ENCODE measurements around the gene ZFAND3. TPM values are rescaled to one million over a fixed set of nuclear protein-coding genes. Genes with fewer than 3 reads are reported as not detected.

ZFAND3 gene
- polyA plus RNA-seq, 1 of the 3 experiments (the other 2 are of a cell fraction): 16.7 TPM

DNA sequence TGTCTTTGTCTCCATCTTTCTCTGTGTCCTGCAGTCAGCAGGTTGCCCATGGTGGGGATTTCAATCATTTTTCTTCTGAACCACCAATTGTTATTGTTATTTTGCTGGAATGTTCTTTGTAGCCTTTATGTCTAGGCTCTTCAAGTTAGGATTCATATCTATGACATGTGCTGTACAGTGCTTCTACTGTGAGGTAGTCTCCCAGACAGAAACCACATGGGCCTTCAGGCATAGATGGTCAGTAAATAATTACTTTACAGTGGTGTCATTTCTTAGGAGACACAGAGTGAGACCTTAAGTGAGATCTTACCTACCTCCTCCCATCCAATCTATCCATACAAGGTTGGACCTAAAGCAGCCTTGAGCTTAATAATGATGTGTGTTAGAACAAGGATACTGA lies 265.5 kb downstream of the ZFAND3 start:
- peaks cover 3% of the 10 kb centered on the region for H3F3A ChIP-seq (replicated peaks; ENCODE audit: insufficient read depth)
- H3K9ac ChIP-seq: no peak overlapping the region
- CTCF ChIA-PET: interaction anchor here (0.6 to 1.3 kb wide), 3 partner anchors 14 to 195 kb away, joined by 3 to 4 read pairs (median 4); no protein-coding TSS in a partner anchor
- H3K27me3 ChIP-seq (ENCODE audit: insufficient read depth): no peaks in the 10 kb centered on the region
- TF ChIP-seq CHD2 (IDR thresholded peaks at IDR 0.05; ENCODE audit: low read length, partially characterized antibody) (no peak), JUND (IDR thresholded peaks at IDR 0.05) (no peak)
- TF ChIP-seq, protein P1, sequence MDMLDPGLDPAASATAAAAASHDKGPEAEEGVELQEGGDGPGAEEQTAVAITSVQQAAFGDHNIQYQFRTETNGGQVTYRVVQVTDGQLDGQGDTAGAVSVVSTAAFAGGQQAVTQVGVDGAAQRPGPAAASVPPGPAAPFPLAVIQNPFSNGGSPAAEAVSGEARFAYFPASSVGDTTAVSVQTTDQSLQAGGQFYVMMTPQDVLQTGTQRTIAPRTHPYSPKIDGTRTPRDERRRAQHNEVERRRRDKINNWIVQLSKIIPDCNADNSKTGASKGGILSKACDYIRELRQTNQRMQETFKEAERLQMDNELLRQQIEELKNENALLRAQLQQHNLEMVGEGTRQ (IDR thresholded peaks at IDR 0.05; ENCODE audit: borderline replicate concordance, low read depth, low read length): no peak
- H3K4me2 ChIP-seq: no peak overlapping the region
- peaks cover 20% of the 10 kb centered on the region; the same call in 1 of the 2 replicates for H3K79me2 ChIP-seq (ENCODE audit: insufficient read depth)
- POLR2A ChIA-PET: no interaction called here
- no peak overlapping the region for H3K27ac ChIP-seq (ENCODE audit: low read depth in 2 of 2, low read length in 1 of 2)
- H3K9me3 ChIP-seq: no peaks in the 10 kb centered on the region
- no peak overlapping the region for H2AFZ ChIP-seq (ENCODE audit: low read depth)
- peaks cover 32% of the 10 kb centered on the region in 2 experiments for H3K36me3 ChIP-seq (replicated peaks in 1 of 2; ENCODE audit: control insufficient read depth in 1 of 2, insufficient read depth in 2 of 2, low read length in 1 of 2)
- no peak for DNase-seq
- no peaks in the 10 kb centered on the region for H3K9me2 ChIP-seq
- no peak overlapping the region for H3K4me3 ChIP-seq (ENCODE audit: low read depth in 2 of 2, low read length in 1 of 2)
- peaks cover 20% of the 10 kb centered on the region for H4K20me1 ChIP-seq (ENCODE audit: insufficient read depth)
- peaks cover 0 to 2% of the 10 kb centered on the region in 2 experiments; a peak in 1 of 4 replicates for H3K4me1 ChIP-seq (ENCODE audit: control insufficient read depth in 1 of 2, insufficient read depth in 2 of 2, low read depth in 1 of 2, low read length in 1 of 2)

GRCh38 chr6:38086346-38086745 lies 266.8 kb downstream of the ZFAND3 start:
- no peak overlapping the region for H3K9ac ChIP-seq
- no peak overlapping the region for H3K4me2 ChIP-seq
- WGBS (ENCODE audit: low lambda C conversion rate): 58% methylated on average over 2 of the region's 2 CpGs
- peaks cover 20% of the 10 kb centered on the region for H4K20me1 ChIP-seq (ENCODE audit: insufficient read depth)
- H3K27ac ChIP-seq (ENCODE audit: low read depth in 2 of 2, low read length in 1 of 2): no peak overlapping the region
- no peak overlapping the region for H3K4me3 ChIP-seq (ENCODE audit: low read depth in 2 of 2, low read length in 1 of 2)
- CTCF ChIA-PET: interaction anchor here (1.2 kb wide), 1 partner anchor 15 kb away, joined by 4 read pairs; no protein-coding TSS in a partner anchor
- no peak overlapping the region for H2AFZ ChIP-seq (ENCODE audit: low read depth)
- POLR2A ChIA-PET: no interaction called here
- H3K4me1 ChIP-seq (ENCODE audit: control insufficient read depth in 1 of 2, insufficient read depth in 2 of 2, low read depth in 1 of 2, low read length in 1 of 2): peaks cover 0 to 3% of the 10 kb centered on the region in 2 experiments; a peak in 2 of 4 replicates
- H3K79me2 ChIP-seq (ENCODE audit: insufficient read depth): peaks cover 29% of the 10 kb centered on the region; the same call in 1 of the 2 replicates
- H3K27me3 ChIP-seq (ENCODE audit: insufficient read depth): no peaks in the 10 kb centered on the region
- TF ChIP-seq GATA2 (CRISPR knock-in tag; IDR thresholded peaks at IDR 0.05) (no peak), NRF1 (IDR thresholded peaks at IDR 0.05; ENCODE audit: low read depth, low read length) (no peak), JUND (IDR thresholded peaks at IDR 0.05) (no peak), TCF12 (IDR thresholded peaks at IDR 0.05) (no peak), MEF2A (IDR thresholded peaks at IDR 0.05; ENCODE audit: borderline replicate concordance, low read depth) (no peak), IRF3 (IDR thresholded peaks at IDR 0.05; ENCODE audit: low read depth, low read length) (no peak), EZH2phosphoT487 (IDR thresholded peaks at IDR 0.05; ENCODE audit: borderline replicate concordance, low read depth) (no peak), YY1 (IDR thresholded peaks at IDR 0.05; ENCODE audit: low read depth) (no peak), FOXJ3 (CRISPR knock-in tag; IDR thresholded peaks at IDR 0.05) (no peak), EP300 (IDR thresholded peaks at IDR 0.05; ENCODE audit: borderline replicate concordance in 1 of 2, low read depth in 1 of 2, low read length in 1 of 2) (no peak), FOSL2 (IDR thresholded peaks at IDR 0.05; ENCODE audit: borderline replicate concordance, low read depth) (no peak), SMC3 (IDR thresholded peaks at IDR 0.05; ENCODE audit: low read depth, low read length) (no peak), FOXM1 (IDR thresholded peaks at IDR 0.05; ENCODE audit: low read depth) (no peak), CHD2 (IDR thresholded peaks at IDR 0.05; ENCODE audit: low read length, partially characterized antibody) (no peak), ELF1 (IDR thresholded peaks at IDR 0.05) (no peak), TAF1 (IDR thresholded peaks at IDR 0.05; ENCODE audit: borderline replicate concordance, low read depth, low read length) (no peak)
- TF ChIP-seq, protein P2, sequence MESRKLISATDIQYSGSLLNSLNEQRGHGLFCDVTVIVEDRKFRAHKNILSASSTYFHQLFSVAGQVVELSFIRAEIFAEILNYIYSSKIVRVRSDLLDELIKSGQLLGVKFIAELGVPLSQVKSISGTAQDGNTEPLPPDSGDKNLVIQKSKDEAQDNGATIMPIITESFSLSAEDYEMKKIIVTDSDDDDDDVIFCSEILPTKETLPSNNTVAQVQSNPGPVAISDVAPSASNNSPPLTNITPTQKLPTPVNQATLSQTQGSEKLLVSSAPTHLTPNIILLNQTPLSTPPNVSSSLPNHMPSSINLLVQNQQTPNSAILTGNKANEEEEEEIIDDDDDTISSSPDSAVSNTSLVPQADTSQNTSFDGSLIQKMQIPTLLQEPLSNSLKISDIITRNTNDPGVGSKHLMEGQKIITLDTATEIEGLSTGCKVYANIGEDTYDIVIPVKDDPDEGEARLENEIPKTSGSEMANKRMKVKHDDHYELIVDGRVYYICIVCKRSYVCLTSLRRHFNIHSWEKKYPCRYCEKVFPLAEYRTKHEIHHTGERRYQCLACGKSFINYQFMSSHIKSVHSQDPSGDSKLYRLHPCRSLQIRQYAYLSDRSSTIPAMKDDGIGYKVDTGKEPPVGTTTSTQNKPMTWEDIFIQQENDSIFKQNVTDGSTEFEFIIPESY (IDR thresholded peaks at IDR 0.05; ENCODE audit: borderline replicate concordance, low read depth): no peak
- TF ChIP-seq, protein P1 (IDR thresholded peaks at IDR 0.05; ENCODE audit: borderline replicate concordance, low read depth, low read length): no peak
- TF ChIP-seq, protein P3, sequence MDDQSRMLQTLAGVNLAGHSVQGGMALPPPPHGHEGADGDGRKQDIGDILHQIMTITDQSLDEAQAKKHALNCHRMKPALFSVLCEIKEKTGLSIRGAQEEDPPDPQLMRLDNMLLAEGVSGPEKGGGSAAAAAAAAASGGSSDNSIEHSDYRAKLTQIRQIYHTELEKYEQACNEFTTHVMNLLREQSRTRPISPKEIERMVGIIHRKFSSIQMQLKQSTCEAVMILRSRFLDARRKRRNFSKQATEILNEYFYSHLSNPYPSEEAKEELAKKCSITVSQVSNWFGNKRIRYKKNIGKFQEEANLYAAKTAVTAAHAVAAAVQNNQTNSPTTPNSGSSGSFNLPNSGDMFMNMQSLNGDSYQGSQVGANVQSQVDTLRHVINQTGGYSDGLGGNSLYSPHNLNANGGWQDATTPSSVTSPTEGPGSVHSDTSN (IDR thresholded peaks at IDR 0.05): no peak
- H3K36me3 ChIP-seq (replicated peaks in 1 of 2; ENCODE audit: control insufficient read depth in 1 of 2, insufficient read depth in 2 of 2, low read length in 1 of 2): peaks cover 32% of the 10 kb centered on the region in 2 experiments
- H3K9me2 ChIP-seq: no peaks in the 10 kb centered on the region
- no peak for DNase-seq
- peaks cover 3% of the 10 kb centered on the region for H3F3A ChIP-seq (replicated peaks; ENCODE audit: insufficient read depth)
- H3K9me3 ChIP-seq: no peaks in the 10 kb centered on the region

All from SK-N-SH (cell line).